GM19043 (cell line): ENCODE measurements around the gene SLC25A20.
"Not testable (repeated sequence)": the region's sequence is repeated elsewhere in the genome, so short reads cannot be mapped to it uniquely, and the experiment has no call there.

Source experiments
- ATAC-seq: cut with Tn5 transposase; IDR thresholded peaks from one replicate; pipeline ENCODE4 v1.9.1; 2021; ENCODE audit warnings: low read depth; ENCODE audit not compliant: unreplicated experiment

The SLC25A20 gene

DNA sequence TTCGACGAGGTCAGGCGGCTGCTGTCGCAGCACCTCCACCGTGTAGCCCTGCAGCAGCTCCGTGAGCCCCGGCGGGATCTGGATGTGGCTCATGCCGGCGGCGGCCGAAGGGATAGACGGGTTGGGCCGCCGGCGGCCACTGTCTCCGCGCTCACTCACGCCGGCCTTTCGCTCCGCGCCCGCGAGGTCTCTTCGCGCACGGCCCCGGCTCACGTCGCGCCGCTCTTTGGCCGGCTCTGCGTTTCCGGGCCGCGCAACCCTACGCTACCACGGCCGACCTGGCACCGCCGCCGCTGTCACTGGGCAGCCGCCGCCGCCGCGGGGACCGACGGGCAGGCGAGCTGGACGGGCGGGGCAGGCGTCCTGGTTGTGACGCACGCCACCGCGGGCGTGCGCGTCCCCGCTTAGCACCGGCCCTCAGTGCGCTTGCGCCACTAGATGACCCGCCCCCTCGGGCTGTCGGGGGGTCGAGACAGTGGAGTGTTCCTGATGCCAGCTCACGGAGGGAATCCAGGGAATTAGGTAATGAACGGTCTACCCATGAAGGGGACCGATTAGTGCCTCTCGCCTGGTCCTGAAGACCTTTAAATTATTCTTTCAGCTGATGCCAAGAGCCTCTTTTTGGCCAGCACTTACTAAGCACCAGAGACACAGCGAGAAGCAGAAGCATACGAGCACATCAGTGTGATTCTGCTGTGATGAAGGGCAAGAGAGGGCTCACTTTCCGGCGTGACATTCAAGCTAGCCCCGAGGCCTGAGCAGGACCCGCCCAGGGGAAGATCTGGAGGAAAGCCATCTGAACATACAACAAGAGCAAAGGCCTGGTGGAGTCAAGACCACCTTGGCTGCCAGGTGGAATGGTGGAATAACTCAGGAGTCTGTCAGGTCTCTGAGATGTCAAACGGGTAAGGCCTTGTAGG is 50.9 kb downstream of the SLC25A20 start, which contains the start of gene PRKAR2A:
Gene PRKAR2A (minus strand): TSS at position 371 of the 920 bp plus-strand sequence. CDS start 278 bp downstream, at position 93.
- peak; percentile 81 for ATAC-seq

DNA sequence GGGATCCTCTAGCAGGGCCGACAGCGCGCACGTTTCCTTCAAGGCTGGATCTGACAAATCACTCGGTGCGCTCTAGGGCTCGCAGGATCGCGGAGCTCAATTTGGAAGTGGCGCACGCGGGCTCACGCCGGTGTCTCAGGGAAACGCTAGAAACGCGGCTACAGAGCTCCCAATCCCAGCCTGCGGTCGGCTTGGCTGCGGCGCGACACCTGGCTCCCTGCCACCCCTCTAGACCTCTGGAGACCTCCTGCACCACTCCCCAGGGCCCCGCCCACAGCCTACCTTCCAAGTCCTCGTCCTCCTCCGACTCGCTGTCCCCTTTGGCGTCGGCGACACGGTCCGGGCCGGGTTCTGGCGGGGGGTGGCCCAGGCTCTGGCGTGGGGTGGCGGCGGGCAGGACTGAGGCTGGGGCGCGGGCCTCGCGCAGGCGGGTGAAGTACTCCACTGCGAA is 51.6 kb downstream of the SLC25A20 start:
- peak; percentile 21 for ATAC-seq

DNA sequence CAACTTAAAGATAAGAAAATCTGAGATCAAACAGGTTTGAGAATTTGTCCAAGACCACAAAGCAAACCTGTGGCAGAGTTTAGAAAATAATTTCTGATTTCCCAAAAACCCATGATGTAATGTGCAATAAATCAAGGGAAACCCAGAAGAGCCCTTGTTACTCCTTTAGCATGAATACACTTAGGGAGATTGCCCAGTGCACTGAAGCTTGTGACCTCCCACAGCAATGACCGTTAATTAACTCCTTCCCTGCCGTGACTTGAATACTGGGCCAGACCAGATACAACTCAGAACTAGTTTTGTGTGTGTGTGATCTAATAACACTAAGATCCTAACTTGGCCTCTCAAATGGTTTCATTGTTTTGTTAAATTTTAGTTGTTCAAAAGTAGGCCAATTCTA is 53.5 kb downstream of the SLC25A20 start:
- no peak for ATAC-seq

DNA sequence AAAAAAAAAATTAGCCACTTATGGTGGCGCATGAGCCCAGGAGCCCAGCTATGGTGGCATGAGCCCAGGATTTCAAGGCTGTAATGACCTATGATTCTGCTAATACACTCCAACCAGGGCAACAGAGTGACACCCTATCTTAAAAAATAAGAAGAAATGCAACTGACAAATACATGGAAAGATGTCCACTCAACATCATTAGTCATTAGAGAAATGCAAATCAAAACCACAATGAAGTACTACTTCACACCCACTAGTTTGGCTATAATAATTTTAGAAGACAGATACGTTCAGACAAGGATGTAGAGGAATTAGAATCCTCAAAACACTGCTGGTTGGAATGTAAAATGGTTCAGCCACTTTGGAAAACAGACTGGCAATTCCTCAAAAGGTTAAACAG is 61.5 kb downstream of the SLC25A20 start:
- ATAC-seq, result no peak

DNA sequence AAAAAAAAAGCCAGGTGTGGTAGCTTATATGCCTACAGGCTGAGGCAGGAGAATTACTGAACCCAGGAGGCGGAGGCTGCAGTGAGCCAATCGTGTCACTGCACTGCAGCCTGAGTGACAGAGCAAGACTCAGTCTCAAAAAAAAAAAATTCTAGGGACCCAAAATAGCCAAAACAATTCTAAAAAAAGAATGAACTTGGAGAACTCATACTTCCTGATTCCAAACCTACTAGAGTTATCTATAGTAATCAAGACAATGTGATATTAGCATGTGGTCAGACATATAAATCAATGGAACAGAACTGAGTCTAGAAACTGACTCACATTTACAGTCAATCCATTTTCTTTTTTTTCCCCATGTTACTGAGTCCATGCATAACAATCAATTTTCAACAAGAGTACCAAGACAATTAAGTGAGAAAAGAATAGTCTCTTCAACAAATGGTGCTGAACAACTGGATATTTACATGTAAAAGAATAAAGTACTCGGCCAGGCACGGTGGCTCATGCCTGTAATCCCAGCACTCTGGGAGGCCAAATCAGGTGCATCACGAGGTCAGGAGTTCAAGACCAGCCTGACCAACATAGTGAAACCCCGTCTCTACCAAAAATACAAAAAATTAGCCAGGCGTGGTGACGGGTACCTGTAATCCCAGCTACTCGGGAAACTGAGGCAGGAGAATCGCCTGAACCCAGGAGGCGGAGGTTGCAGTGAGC is 62.9 kb downstream of the SLC25A20 start:
- ATAC-seq, result no peak

DNA sequence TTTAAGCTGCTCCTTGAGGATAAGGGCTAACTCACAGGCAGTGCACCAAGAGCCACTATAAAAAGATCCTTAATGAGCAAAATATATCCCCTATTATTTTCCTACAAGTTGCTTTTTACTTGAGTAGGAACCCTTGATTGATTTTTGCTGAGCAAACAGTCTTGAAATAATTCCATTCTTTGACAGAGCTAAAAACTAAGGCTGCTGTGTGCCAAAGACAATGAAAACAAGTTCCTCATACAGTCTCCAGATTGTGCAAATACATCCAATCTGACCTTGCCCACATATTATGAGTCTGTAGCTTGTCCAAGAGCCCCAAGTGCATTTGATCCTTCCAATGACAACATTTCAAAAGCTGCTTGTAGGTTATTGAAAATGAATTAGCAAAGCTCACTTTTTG is 66.0 kb downstream of the SLC25A20 start:
- no peak for ATAC-seq

DNA sequence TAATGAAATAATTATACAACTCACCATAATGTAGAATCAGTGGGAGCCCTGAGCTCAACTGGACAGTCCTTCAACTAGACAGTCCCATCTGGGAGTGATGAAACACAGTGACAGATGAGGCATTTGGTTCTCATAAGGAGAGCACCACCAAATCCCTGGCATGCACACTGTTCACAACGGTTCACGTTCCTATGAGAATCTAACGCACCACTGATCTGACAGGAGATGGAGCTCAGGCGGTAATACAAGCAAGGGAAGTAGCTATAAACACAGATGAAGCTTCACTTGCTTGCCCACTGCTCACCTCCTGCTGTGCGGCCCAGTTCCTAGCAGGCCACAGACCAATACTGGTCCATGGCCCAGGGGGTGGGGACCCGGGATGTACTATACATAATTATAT is 68.0 kb downstream of the SLC25A20 start:
- ATAC-seq, result no peak

DNA sequence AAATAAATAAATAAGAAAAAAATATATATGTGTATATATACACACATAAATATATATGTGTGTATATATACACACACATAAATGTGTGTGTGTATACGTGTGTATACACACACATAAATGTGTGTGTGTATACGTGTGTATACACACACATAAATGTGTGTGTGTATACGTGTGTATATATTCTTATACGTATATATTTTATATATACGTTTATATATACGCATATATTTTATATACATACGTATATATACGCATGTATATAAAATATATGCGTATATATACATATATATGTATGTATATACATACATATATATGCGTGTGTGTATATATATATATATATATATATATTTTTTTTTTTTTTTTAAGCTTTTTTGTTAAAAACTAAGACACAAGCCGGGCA is 69.2 kb downstream of the SLC25A20 start:
- not testable (repeated sequence) for ATAC-seq

DNA sequence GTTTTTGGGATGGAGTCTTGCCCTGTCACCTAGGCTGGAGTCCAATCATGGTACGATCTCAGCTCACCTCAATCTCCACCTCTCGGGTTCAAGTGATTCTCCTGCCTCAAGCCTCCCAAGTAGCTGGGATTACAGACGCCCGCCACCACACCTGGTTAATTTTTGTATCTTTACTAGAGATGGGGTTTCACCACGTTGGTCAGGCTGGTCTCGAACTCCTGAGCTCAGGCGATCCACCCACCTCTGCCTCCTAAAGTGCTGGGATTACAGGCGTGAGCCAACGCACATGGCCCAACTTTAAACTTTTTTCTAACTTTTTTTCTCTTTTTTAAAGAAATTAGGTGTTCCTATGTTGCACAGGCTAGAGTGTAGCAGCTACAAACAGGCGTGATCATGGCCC is 70.8 kb downstream of the SLC25A20 start:
- not testable (repeated sequence) for ATAC-seq

DNA sequence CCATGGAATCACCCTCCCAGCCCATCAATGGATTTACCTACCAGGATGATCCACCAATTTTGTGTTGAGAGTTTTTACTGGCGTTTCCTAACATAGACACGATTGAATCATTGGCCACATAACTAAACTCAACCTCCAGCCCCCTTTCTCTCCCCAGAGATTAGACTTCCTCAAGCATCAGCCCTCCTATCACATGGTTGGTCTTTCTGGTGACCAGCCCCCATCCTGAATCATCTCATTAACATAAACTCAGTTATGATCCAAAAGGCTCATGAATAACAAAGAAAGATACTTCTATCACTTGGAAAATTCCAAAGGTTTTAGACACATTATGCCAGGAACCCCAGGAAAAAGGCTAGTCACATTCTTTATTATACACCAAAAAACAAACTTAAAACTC is 72.2 kb downstream of the SLC25A20 start:
- ATAC-seq, result no peak

DNA sequence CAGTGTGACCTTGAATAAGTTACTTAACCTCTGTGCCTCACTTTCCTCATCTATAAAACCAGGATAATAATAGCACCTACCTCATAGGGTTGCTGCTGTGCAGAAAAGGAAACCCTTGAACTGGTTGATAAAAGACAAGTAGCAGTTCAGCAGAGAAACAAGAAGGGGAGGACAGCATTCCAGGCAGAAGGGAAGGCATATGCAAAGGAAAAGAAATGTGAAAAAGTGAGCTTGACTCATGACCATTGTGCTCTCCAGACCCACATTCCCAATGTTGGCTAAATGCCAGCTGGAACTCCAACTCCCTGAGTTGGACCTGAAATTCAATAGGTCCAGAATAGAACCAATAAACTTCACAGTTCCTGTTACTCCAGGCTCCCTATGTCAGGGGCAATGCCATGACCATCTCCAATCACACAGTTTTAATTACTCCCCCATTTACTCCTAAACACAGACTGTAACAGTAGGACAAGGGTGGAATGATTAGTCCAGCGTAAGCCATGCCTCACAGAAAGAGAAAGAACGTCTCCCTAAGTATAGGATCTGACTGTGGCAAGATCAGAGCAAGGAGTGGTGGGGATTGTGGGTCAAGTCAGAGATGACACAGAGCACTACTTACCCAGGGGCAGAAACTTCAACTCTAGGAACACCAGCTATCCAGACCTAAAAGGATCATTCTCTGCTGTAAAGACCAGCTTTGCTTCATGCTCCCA is 77.9 kb downstream of the SLC25A20 start:
- no peak for ATAC-seq

DNA sequence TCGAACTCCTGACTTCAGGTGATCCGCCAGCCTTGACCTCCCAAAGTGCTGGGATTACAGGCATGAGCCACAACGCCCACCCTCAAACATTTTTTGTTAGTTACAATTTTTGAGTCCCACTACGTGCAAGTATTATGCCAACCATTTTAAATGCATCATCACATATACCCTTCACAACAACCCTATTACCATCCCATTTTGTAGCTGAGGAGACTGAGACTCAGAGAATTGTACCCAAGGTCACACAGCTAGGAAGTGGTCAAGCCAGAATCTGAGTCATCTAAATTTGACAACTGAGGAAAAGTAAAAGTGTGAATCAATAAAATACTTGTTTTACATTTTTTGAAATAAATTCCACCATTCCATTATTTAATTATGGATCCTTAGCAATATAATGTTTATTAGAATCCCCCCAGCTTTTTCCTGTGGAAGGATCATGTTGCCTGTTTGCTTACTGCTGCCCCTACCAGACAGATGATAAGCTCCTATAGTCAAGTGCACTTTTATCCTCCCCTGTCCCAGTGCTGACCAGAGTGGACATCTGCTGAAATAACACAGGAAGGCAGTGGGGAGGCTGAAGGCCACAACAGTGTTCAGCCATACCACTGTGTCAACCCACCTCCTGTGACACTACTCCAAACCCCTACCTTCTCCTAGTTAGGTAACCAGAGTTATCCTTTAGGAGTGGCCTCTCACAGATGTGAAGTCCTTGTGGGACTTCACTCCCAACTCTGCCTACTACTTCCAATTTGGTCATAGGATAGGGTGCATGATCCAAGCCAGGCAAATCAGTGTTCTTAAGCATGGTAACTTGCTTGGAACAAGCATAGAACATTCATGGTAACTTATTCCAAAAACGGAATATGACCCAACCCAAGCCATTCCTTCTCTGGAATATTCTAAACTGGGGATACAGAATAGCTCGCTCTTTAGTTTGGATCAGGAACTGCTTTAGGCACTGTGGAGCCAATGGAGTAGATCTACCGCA is 79.2 kb downstream of the SLC25A20 start:
- no peak for ATAC-seq

DNA sequence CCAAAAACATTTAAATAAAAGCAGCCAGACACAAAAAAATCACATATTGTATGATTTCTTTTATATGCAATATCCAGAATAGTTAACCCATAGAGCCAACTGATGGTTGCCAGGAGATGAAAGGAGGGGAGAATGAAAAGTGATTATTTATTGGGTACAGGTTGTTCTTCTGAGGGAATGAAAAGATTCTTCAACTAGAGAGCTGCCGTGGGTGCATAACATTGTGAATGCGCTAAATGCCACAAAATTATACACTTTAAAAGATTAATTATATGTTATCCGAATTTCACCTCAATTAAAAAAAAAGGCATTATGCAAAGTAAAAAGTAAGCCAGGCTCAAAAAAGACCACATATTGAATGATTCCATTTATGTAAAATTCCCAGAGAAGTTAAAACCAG is 87.2 kb downstream of the SLC25A20 start:
- ATAC-seq, result no peak
